Neural cell (in vitro differentiated cells): ENCODE measurements around the gene GAS7. TPM values are rescaled to one million over a fixed set of nuclear protein-coding genes. Genes with fewer than 3 reads are reported as not detected.

Experiments used
- H2AFZ ChIP-seq: fragments of 200-600, 300-800 bp; sonication (generic), shearing (Covaris generic); 2 replicates; pipeline ENCODE4 v1.6.0; 2014; ENCODE audit warnings: low read depth, mild to moderate bottlenecking, antibody characterized with exemption, low read length, moderate library complexity
- H3F3A ChIP-seq: fragments of 200-600 bp; shearing (Covaris generic); 2 replicates; pipeline ENCODE4 v1.6.1; 2016; ENCODE audit warnings: mild to moderate bottlenecking, moderate library complexity, mixed read lengths, antibody characterized with exemption, low read length; ENCODE audit not compliant: insufficient read depth, poor library complexity, severe bottlenecking
- H3K27ac ChIP-seq: fragments of 200-600, 300-800 bp; sonication (generic), shearing (Covaris generic); 2 replicates; pipeline ENCODE4 v1.5.1; 2014; ENCODE audit warnings: mild to moderate bottlenecking, low read length, moderate library complexity
- H3K27me3 ChIP-seq: fragments of 300-800, 200-600 bp; sonication (generic), shearing (Covaris generic); 2 replicates; pipeline ENCODE4 v1.6.0; 2014; ENCODE audit warnings: mild to moderate bottlenecking, low read depth, low read length, moderate library complexity; ENCODE audit not compliant: insufficient read depth
- H3K36me3 ChIP-seq: fragments of 300-800, 200-600 bp; sonication (generic), shearing (Covaris generic); 2 replicates; pipeline ENCODE4 v1.5.1; 2014; ENCODE audit warnings: mild to moderate bottlenecking, antibody characterized with exemption, low read length, moderate library complexity; ENCODE audit not compliant: insufficient read depth
- H3K4me2 ChIP-seq: fragments of 300-800, 200-600 bp; sonication (generic), shearing (Covaris generic); 2 replicates; pipeline ENCODE4 v1.6.0; 2014; ENCODE audit warnings: mild to moderate bottlenecking, low read length
- H3K4me3 ChIP-seq: fragments of 300-800, 200-600 bp; sonication (generic), shearing (Covaris generic); 2 replicates; pipeline ENCODE4 v1.5.1; 2014; ENCODE audit warnings: mild to moderate bottlenecking, low read length, moderate library complexity
- H3K79me2 ChIP-seq: fragments of 200-600 bp; shearing (Covaris generic); replicated peaks from 2 replicates; pipeline ENCODE4 v1.6.0; 2014; ENCODE audit warnings: mild to moderate bottlenecking, low read length, moderate library complexity; ENCODE audit not compliant: insufficient read depth
- H3K9ac ChIP-seq: fragments of 300-800, 200-600 bp; sonication (generic), shearing (Covaris generic); 2 replicates; pipeline ENCODE4 v1.6.1; 2016; ENCODE audit warnings: mild to moderate bottlenecking, low read length, mixed read lengths
- H3K9me2 ChIP-seq: fragments of 200-600 bp; shearing (Covaris generic); 2 replicates; pipeline ENCODE4 v1.6.1; 2016; ENCODE audit warnings: mild to moderate bottlenecking, low read length, mixed read lengths; ENCODE audit not compliant: insufficient read depth
- H3K9me3 ChIP-seq: fragments of 200-600, 300-800 bp; sonication (generic), shearing (Covaris generic); 2 replicates; pipeline ENCODE4 v1.6.1; 2016; ENCODE audit warnings: mild to moderate bottlenecking, mixed run types, low read length, moderate library complexity, mixed read lengths
- H4K20me1 ChIP-seq: fragments of 200-600 bp; shearing (Covaris generic); 2 replicates; pipeline ENCODE4 v1.6.1; 2016; ENCODE audit warnings: mild to moderate bottlenecking, mixed run types; ENCODE audit not compliant: insufficient read depth
- CTCF ChIP-seq: fragments of 450-650 bp; IDR thresholded peaks from 2 replicates; pipeline ENCODE4 v1.5.1; 2014; ENCODE audit warnings: antibody characterized with exemption, mild to moderate bottlenecking, moderate library complexity; ENCODE audit not compliant: poor library complexity, severe bottlenecking
- EP300 ChIP-seq: fragments of 450-650 bp; conservative IDR thresholded peaks from 2 replicates; pipeline ENCODE4 v1.6.1; 2014; ENCODE audit warnings: antibody characterized with exemption, mild to moderate bottlenecking, moderate library complexity; ENCODE audit not compliant: poor library complexity, severe bottlenecking
- EZH2 ChIP-seq: fragments of 200-600, 300-800 bp; shearing (Covaris generic), sonication (generic); IDR thresholded peaks from 2 replicates; pipeline ENCODE4 v1.6.1; 2014; ENCODE audit warnings: antibody characterized with exemption, low read length, borderline replicate concordance, mild to moderate bottlenecking; ENCODE audit not compliant: insufficient read depth, poor library complexity, severe bottlenecking
- MXI1 ChIP-seq: fragments of 450-650 bp; conservative IDR thresholded peaks from 2 replicates; pipeline ENCODE4 v1.6.1; 2014; ENCODE audit warnings: antibody characterized with exemption, mild to moderate bottlenecking; ENCODE audit not compliant: poor library complexity, severe bottlenecking
- POLR2AphosphoS5 ChIP-seq: IDR thresholded peaks from 2 replicates; pipeline ENCODE4 v1.6.1; 2012
- RAD21 ChIP-seq: fragments of 450-650 bp; conservative IDR thresholded peaks from 2 replicates; pipeline ENCODE4 v1.6.1; 2014; ENCODE audit warnings: antibody characterized with exemption, mild to moderate bottlenecking, moderate library complexity
- REST ChIP-seq: IDR thresholded peaks from 2 replicates; pipeline ENCODE4 v1.6.1; 2012; ENCODE audit warnings: borderline replicate concordance
- SMC3 ChIP-seq: fragments of 450-650 bp; conservative IDR thresholded peaks from 2 replicates; pipeline ENCODE4 v1.6.1; 2014; ENCODE audit warnings: antibody characterized with exemption, mild to moderate bottlenecking, moderate library complexity; ENCODE audit not compliant: poor library complexity
- TAF1 ChIP-seq: IDR thresholded peaks from 2 replicates; pipeline ENCODE4 v1.6.1; 2012; ENCODE audit warnings: low read depth
- polyA plus RNA-seq: library from polyadenylated mRNA; depleted of rRNA; stranded (reverse); fragments of >200 nt; gene quantifications from 2 replicates; pipeline ENCODE4 v1.2.3, GENCODE V29; 2014

GAS7 gene
- polyA plus RNA-seq, 1 donor from 2014 or later: 23.6 TPM

- Histone ChIP-seq H3K9me3 (peaks cover 4% of the 10 kb centered on the region), H4K20me1 (no peaks in the 10 kb centered on the region), H3K4me3 (no peak overlapping the region), H3K4me2 (no peak overlapping the region), H2AFZ (no peak overlapping the region), H3K27me3 (no peaks in the 10 kb centered on the region), H3K27ac (no peak overlapping the region), H3K9ac (no peak overlapping the region), H3K79me2 (no peaks in the 10 kb centered on the region), H3K36me3 (no peaks in the 10 kb centered on the region), H3K9me2 (no peaks in the 10 kb centered on the region), H3F3A (no peaks in the 10 kb centered on the region)
- TF ChIP-seq MXI1: no peak
- TF ChIP-seq REST: no peak
- TF ChIP-seq EZH2: no peak
- no peak for TF ChIP-seq EP300
- no peak for TF ChIP-seq RAD21
- no peak for TF ChIP-seq SMC3
- TF ChIP-seq TAF1: no peak
- no peak for TF ChIP-seq POLR2AphosphoS5
- no peak for TF ChIP-seq CTCF
These were observed 336.2 kb downstream of the GAS7 start for GRCh38 chr17:9862220-9862619.

- Histone ChIP-seq H3K4me3 (no peak overlapping the region), H3K9ac (no peak overlapping the region), H3K79me2 (no peaks in the 10 kb centered on the region), H3K36me3 (no peaks in the 10 kb centered on the region), H3K9me2 (no peaks in the 10 kb centered on the region), H4K20me1 (no peaks in the 10 kb centered on the region), H3K27me3 (no peaks in the 10 kb centered on the region), H3K4me2 (no peak overlapping the region), H3K27ac (no peak overlapping the region), H3K9me3 (peaks cover 4% of the 10 kb centered on the region), H3F3A (no peaks in the 10 kb centered on the region), H2AFZ (no peak overlapping the region)
- TF ChIP-seq EP300: no peak
- no peak for TF ChIP-seq REST
- no peak for TF ChIP-seq CTCF
- TF ChIP-seq POLR2AphosphoS5: no peak
- no peak for TF ChIP-seq EZH2
- no peak for TF ChIP-seq RAD21
- TF ChIP-seq MXI1: no peak
- TF ChIP-seq TAF1: no peak
- TF ChIP-seq SMC3: no peak
These were observed 337.6 kb downstream of the GAS7 start for GRCh38 chr17:9860851-9861250.
